PC-9 (cell line): ENCODE data around the gene FAM20C. TPM values are rescaled to one million over a fixed set of nuclear protein-coding genes. Genes with fewer than 3 reads are reported as not detected.

Experiments
- BruUV-seq: library from RNA; stranded (reverse); fragments of 400-500 nt; replicated peaks from 2 replicates; lab custom pipeline; 2021; lab: Mats Ljungman, UMichigan
- CTCF ChIA-PET: fragments of 300-600 bp; sonication (Branson Sonifier 250); formaldehyde crosslinking; loops from one replicate; lab custom pipeline; 2022; ENCODE audit warnings: antibody characterized with exemption; lab: Charles Lee
- POLR2A ChIA-PET: fragments of 300-600 bp; sonication (Branson Sonifier 250); formaldehyde crosslinking; loops from one replicate; lab custom pipeline; 2022; ENCODE audit warnings: antibody characterized with exemption; ENCODE audit not compliant: unreplicated experiment; lab: Charles Lee
- DNase-seq, 2 experiments: peaks; one replicate each; pipeline versions ENCODE4 v3.0.0 to v3.0.0-alpha.2; 2015 to 2022; ENCODE audit warnings: mixed read lengths in 1 of 2
- H2AFZ ChIP-seq: fragments of 200-600 bp; sonication (generic); 2 replicates; pipeline ENCODE4 v1.8.1; 2017; ENCODE audit warnings: antibody characterized with exemption
- H3F3A ChIP-seq: fragments of 200-600 bp; sonication (generic); 2 replicates; pipeline ENCODE4 v1.8.1; 2017; ENCODE audit warnings: antibody characterized with exemption, mild to moderate bottlenecking, low read depth; ENCODE audit not compliant: insufficient read depth
- H3K27ac ChIP-seq: fragments of 200-600 bp; sonication (generic); 2 replicates; pipeline ENCODE4 v1.6.1; 2016; ENCODE audit warnings: mixed run types
- H3K27me3 ChIP-seq: fragments of 200-600 bp; sonication (generic); 2 replicates; pipeline ENCODE4 v1.6.1; 2016; ENCODE audit warnings: low read depth, mixed run types; ENCODE audit not compliant: insufficient read depth
- H3K36me3 ChIP-seq: fragments of 200-600 bp; sonication (generic); 2 replicates; pipeline ENCODE4 v1.6.1; 2016; ENCODE audit warnings: low read depth, mixed run types
- H3K4me1 ChIP-seq: fragments of 200-600 bp; sonication (generic); replicated peaks from 2 replicates; pipeline ENCODE4 v1.6.1; 2016; ENCODE audit warnings: mixed run types; ENCODE audit not compliant: insufficient read depth
- H3K4me2 ChIP-seq: fragments of 200-600 bp; sonication (generic); 2 replicates; pipeline ENCODE4 v1.6.1; 2017; ENCODE audit warnings: mixed run types
- H3K4me3 ChIP-seq: fragments of 200-600 bp; sonication (generic); 2 replicates; pipeline ENCODE4 v1.6.1; 2016; ENCODE audit warnings: mixed run types
- H3K79me2 ChIP-seq: fragments of 200-600 bp; sonication (generic); 2 replicates; pipeline ENCODE4 v1.6.1; 2017; ENCODE audit warnings: low read depth, mixed run types
- H3K9me2 ChIP-seq: fragments of 200-600 bp; sonication (generic); 2 replicates; pipeline ENCODE4 v1.8.1; 2017; ENCODE audit warnings: mild to moderate bottlenecking; ENCODE audit not compliant: insufficient read depth
- H3K9me3 ChIP-seq: fragments of 200-600 bp; sonication (generic); 2 replicates; pipeline ENCODE4 v1.8.1; 2016; ENCODE audit warnings: low read depth; ENCODE audit not compliant: insufficient read depth
- H4K20me1 ChIP-seq: fragments of 200-600 bp; sonication (generic); 2 replicates; pipeline ENCODE4 v1.8.1; 2017; ENCODE audit not compliant: insufficient read depth
- EZH2 ChIP-seq: fragments of 200-600 bp; sonication (generic); IDR thresholded peaks from 2 replicates; pipeline ENCODE4 v1.8.0; 2017; ENCODE audit warnings: antibody characterized with exemption, low read depth
- intact Hi-C: fragments of 100-400 bp; cut with micrococcal nuclease; formaldehyde crosslinking; loops from one replicate; pipeline ENCODE4 v1.10.0; 2022; ENCODE audit not compliant: unreplicated experiment
- total RNA-seq: library from RNA; stranded (reverse); gene quantifications from 2 replicates; pipeline ENCODE4 v1.2.3, GENCODE V29; 2021
- TF ChIP-seq, protein P1 (sequence below): fragments of 200-600 bp; sonication (generic); conservative IDR thresholded peaks from 2 replicates; pipeline ENCODE4 v1.6.1; 2017; ENCODE audit warnings: mixed run types, antibody characterized with exemption, mild to moderate bottlenecking, moderate library complexity

The FAM20C gene
- total RNA-seq, 1 experiment from 2014 or later, result 31.0 TPM

DNA sequence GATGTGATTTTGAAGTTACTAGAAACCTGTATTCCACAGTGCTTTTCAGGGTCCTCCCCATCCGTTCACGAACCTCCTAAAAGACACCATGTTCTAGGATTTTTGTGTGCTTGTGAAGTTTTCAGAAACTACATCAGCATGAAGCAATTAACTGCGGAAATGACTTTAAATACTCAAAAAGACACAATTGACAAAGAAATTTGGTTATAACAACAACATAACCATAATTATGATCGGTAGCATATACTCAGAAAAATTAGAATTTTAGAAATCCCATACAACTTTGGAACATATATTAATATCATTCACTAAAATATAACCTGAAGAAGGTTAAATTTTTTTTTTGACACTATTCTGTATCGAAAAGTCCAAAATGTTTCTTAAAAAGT lies 43.8 kb upstream of the FAM20C start:
- no TSS peak for BruUV-seq
- peak overlapping the region; percentile 92 for H3K27ac ChIP-seq
- H3K79me2 ChIP-seq, result 0 out of 2 replicates have a peak, but pooled peaks cover 10% of the 10 kb centered on the region
- DNase-seq, result no peak
- H3F3A ChIP-seq, result peaks cover 18% of the 10 kb centered on the region; the same call in 1 of the 2 replicates
- no peaks in the 10 kb centered on the region for H3K27me3 ChIP-seq
- H3K4me2 ChIP-seq, result peak overlapping the region; percentile 81
- intact Hi-C loops, result no loop called here
- peaks cover 17% of the 10 kb centered on the region; the same call in 1 of the 2 replicates for H3K36me3 ChIP-seq
- no peaks in the 10 kb centered on the region for H4K20me1 ChIP-seq
- ChIA-PET CTCF (no interaction called here), POLR2A (interaction anchor here (0.6 to 1.0 kb wide), 2 partner anchors 43 to 1310 kb away, joined by 4 to 8 read pairs; partner anchors contain the start of gene FAM20C)
- TF ChIP-seq, protein P1, sequence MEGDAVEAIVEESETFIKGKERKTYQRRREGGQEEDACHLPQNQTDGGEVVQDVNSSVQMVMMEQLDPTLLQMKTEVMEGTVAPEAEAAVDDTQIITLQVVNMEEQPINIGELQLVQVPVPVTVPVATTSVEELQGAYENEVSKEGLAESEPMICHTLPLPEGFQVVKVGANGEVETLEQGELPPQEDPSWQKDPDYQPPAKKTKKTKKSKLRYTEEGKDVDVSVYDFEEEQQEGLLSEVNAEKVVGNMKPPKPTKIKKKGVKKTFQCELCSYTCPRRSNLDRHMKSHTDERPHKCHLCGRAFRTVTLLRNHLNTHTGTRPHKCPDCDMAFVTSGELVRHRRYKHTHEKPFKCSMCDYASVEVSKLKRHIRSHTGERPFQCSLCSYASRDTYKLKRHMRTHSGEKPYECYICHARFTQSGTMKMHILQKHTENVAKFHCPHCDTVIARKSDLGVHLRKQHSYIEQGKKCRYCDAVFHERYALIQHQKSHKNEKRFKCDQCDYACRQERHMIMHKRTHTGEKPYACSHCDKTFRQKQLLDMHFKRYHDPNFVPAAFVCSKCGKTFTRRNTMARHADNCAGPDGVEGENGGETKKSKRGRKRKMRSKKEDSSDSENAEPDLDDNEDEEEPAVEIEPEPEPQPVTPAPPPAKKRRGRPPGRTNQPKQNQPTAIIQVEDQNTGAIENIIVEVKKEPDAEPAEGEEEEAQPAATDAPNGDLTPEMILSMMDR, result no peak
- no peak for TF ChIP-seq EZH2
- H3K4me3 ChIP-seq, result peak overlapping the region; percentile 57
- peaks cover 23% of the 10 kb centered on the region for H3K4me1 ChIP-seq
- peak overlapping the region; percentile 81 for H2AFZ ChIP-seq
- no peaks in the 10 kb centered on the region for H3K9me3 ChIP-seq
- H3K9me2 ChIP-seq, result no peaks in the 10 kb centered on the region

DNA sequence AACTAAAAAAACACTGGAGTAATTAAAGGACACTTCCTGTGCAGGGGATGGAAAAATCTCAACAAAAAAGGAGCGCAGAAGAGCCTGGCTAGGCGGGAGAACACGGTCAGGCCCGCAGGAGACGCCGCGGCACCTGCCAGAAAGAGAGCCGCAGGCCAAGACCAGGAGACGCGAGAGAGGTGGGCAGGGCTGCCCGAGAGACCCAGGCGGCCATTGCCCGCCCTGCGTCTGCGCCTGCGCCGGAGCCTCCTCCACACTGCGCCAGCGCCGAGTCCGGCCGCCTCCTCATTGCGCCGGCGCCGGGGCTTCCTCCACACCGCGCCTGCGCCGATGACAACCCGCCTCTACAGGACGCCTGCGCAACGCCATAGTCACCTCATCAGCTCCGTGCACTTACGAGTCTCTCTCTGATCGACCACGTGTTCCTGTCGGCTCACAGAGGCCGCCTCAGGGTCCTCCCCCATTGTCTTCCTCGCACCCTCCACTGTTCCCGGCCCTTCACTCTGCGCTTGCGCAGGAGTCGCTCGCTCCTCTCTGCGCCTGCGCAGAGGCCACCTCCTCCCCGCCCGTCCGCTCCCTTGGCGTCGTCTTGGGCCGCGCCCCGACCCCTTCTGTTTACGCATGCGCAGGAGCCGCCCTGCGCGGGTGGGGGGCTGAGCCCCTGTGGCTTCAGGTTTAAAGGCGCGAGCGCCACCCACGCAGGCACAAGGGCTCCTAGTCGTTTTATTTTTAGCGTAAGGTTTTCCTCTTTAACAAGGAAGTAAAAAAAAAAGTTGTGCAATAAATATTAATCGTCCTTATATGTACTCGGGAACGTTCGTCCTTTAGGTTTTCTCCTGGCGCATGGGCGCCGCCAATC lies 43.2 kb upstream of the FAM20C start:
- no TSS peak for BruUV-seq
- CTCF ChIA-PET, result no interaction called here
- POLR2A ChIA-PET, result interaction anchor here (0.6 to 1.0 kb wide), 2 partner anchors 36 to 43 kb away, joined by 4 to 8 read pairs; partner anchors contain the start of gene FAM20C

More for the DNA sequence above, 43.2 kb upstream of the FAM20C start:
- H4K20me1 ChIP-seq, result no peaks in the 10 kb centered on the region
- H3F3A ChIP-seq, result peaks cover 18% of the 10 kb centered on the region; the same call in 1 of the 2 replicates
- no peak for TF ChIP-seq EZH2
- TF ChIP-seq, protein P1, result no peak
- peak overlapping the region; percentile 57 for H3K4me3 ChIP-seq
- H3K4me2 ChIP-seq, result peak overlapping the region; percentile 81
- no peaks in the 10 kb centered on the region for H3K27me3 ChIP-seq
- H3K9me2 ChIP-seq, result no peaks in the 10 kb centered on the region
- peaks cover 17% of the 10 kb centered on the region; the same call in 1 of the 2 replicates for H3K36me3 ChIP-seq
- 0 out of 2 replicates have a peak, but pooled peaks cover 10% of the 10 kb centered on the region for H3K79me2 ChIP-seq
- peak overlapping the region; percentile 92 for H3K27ac ChIP-seq
- H3K9me3 ChIP-seq, result no peaks in the 10 kb centered on the region
- peaks cover 23% of the 10 kb centered on the region for H3K4me1 ChIP-seq
- intact Hi-C loops, result loop anchor here (1.0 kb wide), 1 partner anchor 43 kb away; the partner anchor contains the start of gene FAM20C
- peak overlapping the region; percentile 99 for H2AFZ ChIP-seq
- DNase-seq, result peak; percentile 97 to 99
